ENCODE measurements around the gene ULK1. TPM values are rescaled to one million over a fixed set of nuclear protein-coding genes. Genes with fewer than 3 reads are reported as not detected.
"Not testable (repeated sequence)": the region's sequence is repeated elsewhere in the genome, so short reads cannot be mapped to it uniquely, and the experiment has no call there.

ULK1 gene
- total RNA-seq, 1 donor from 2014 or later = 4.9 TPM

GRCh38 chr12:131871677-131872076 is 22.7 kb upstream of the ULK1 start:
- Mint-ChIP-seq H3K4me3 (no peak overlapping the region), H3K27me3 (ENCODE audit: insufficient read depth, low read depth) (peaks cover 18% of the 10 kb centered on the region), H3K27ac (no peak overlapping the region), H3K9me3 (peaks cover 11% of the 10 kb centered on the region), H3K36me3 (no peaks in the 10 kb centered on the region), H3K4me1 (peaks cover 6% of the 10 kb centered on the region)
- TF ChIP-seq, protein P1, sequence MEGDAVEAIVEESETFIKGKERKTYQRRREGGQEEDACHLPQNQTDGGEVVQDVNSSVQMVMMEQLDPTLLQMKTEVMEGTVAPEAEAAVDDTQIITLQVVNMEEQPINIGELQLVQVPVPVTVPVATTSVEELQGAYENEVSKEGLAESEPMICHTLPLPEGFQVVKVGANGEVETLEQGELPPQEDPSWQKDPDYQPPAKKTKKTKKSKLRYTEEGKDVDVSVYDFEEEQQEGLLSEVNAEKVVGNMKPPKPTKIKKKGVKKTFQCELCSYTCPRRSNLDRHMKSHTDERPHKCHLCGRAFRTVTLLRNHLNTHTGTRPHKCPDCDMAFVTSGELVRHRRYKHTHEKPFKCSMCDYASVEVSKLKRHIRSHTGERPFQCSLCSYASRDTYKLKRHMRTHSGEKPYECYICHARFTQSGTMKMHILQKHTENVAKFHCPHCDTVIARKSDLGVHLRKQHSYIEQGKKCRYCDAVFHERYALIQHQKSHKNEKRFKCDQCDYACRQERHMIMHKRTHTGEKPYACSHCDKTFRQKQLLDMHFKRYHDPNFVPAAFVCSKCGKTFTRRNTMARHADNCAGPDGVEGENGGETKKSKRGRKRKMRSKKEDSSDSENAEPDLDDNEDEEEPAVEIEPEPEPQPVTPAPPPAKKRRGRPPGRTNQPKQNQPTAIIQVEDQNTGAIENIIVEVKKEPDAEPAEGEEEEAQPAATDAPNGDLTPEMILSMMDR (IDR thresholded peaks at IDR 0.05) = no peak
- no peak for TF ChIP-seq EZH2phosphoT487 (IDR thresholded peaks at IDR 0.05)
- no peak for TF ChIP-seq EZH2 (IDR thresholded peaks at IDR 0.05)
- no peaks in the 10 kb centered on the region for H3K27me3 ChIP-seq
- no peak overlapping the region for H3K27ac ChIP-seq
- H3K4me3 ChIP-seq = no peak overlapping the region
- H3K9ac ChIP-seq = no peak overlapping the region
- H3K79me2 ChIP-seq (ENCODE audit: low read depth) = no peaks in the 10 kb centered on the region
- no peaks in the 10 kb centered on the region for H3K4me1 ChIP-seq
- H3K4me2 ChIP-seq = no peak overlapping the region
- no peaks in the 10 kb centered on the region for H3K9me3 ChIP-seq (ENCODE audit: low read depth)
- H3F3A ChIP-seq (ENCODE audit: low read depth) = no peaks in the 10 kb centered on the region
- DNase-seq (ENCODE audit: low spot score) = no peak
- no peak overlapping the region for H2AFZ ChIP-seq (replicated peaks)
- H4K20me1 ChIP-seq (ENCODE audit: low read depth) = no peaks in the 10 kb centered on the region
- no peaks in the 10 kb centered on the region for H3K36me3 ChIP-seq

GRCh38 chr12:131872154-131873051 is 22.0 kb upstream of the ULK1 start:
- Mint-ChIP-seq H3K9me3 (peaks cover 11% of the 10 kb centered on the region), H3K36me3 (no peaks in the 10 kb centered on the region), H3K4me1 (peaks cover 6% of the 10 kb centered on the region), H3K4me3 (no peak overlapping the region), H3K27ac (no peak overlapping the region), H3K27me3 (ENCODE audit: insufficient read depth, low read depth) (peaks cover 16% of the 10 kb centered on the region)
- TF ChIP-seq, protein P1 (IDR thresholded peaks at IDR 0.05) = no peak
- TF ChIP-seq EZH2phosphoT487 (IDR thresholded peaks at IDR 0.05) (no peak), EZH2 (IDR thresholded peaks at IDR 0.05) (no peak)
- Histone ChIP-seq H3K4me2 (no peak overlapping the region), H2AFZ (replicated peaks) (no peak overlapping the region), H3K9me3 (ENCODE audit: low read depth) (no peaks in the 10 kb centered on the region), H3K4me1 (peaks cover under 1% of the 10 kb centered on the region), H3K27me3 (no peaks in the 10 kb centered on the region), H3K9ac (no peak overlapping the region), H4K20me1 (ENCODE audit: low read depth) (no peaks in the 10 kb centered on the region), H3K27ac (no peak overlapping the region), H3F3A (ENCODE audit: low read depth) (peaks cover under 1% of the 10 kb centered on the region), H3K79me2 (ENCODE audit: low read depth) (no peaks in the 10 kb centered on the region), H3K4me3 (no peak overlapping the region), H3K36me3 (no peaks in the 10 kb centered on the region)
- no peak for DNase-seq (ENCODE audit: low spot score)

DNA sequence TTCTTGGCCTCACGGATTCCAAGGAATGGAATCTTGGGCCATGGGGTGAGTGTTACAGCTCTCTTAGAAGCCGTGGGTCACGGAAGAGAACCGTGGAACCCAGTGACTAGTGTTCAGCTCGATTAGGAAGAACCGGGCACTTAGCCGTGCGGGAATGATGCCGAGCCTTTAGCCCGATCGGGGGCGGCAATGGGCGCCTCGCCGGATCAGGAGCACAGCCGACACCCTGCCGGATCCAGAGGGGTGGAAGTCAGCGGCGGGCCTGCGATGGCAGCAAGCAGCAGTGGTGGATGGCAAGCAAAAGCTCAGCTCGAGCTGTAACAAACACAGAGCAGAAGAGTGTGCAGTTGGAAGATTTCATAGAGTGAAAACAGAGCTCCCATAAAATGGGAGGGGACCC is 21.1 kb upstream of the ULK1 start:
- Histone ChIP-seq H3K4me2 (no peak overlapping the region), H3K27me3 (no peaks in the 10 kb centered on the region), H3F3A (ENCODE audit: low read depth) (peaks cover 9% of the 10 kb centered on the region), H4K20me1 (ENCODE audit: low read depth) (no peaks in the 10 kb centered on the region), H3K9me3 (ENCODE audit: low read depth) (no peaks in the 10 kb centered on the region), H3K9ac (no peak overlapping the region), H3K27ac (no peak overlapping the region), H3K4me3 (no peak overlapping the region), H3K36me3 (no peaks in the 10 kb centered on the region), H3K4me1 (peaks cover 9% of the 10 kb centered on the region), H2AFZ (replicated peaks) (no peak overlapping the region), H3K79me2 (ENCODE audit: low read depth) (no peaks in the 10 kb centered on the region)
- Mint-ChIP-seq H3K36me3 (no peaks in the 10 kb centered on the region), H3K9me3 (peaks cover 11% of the 10 kb centered on the region), H3K27ac (no peak overlapping the region), H3K27me3 (ENCODE audit: insufficient read depth, low read depth) (peaks cover 11% of the 10 kb centered on the region), H3K4me1 (peaks cover 8% of the 10 kb centered on the region), H3K4me3 (no peak overlapping the region)
- no peak for DNase-seq (ENCODE audit: low spot score)
- TF ChIP-seq, protein P1 (IDR thresholded peaks at IDR 0.05) = no peak
- TF ChIP-seq EZH2phosphoT487 (IDR thresholded peaks at IDR 0.05) (no peak), EZH2 (IDR thresholded peaks at IDR 0.05) (no peak)

DNA sequence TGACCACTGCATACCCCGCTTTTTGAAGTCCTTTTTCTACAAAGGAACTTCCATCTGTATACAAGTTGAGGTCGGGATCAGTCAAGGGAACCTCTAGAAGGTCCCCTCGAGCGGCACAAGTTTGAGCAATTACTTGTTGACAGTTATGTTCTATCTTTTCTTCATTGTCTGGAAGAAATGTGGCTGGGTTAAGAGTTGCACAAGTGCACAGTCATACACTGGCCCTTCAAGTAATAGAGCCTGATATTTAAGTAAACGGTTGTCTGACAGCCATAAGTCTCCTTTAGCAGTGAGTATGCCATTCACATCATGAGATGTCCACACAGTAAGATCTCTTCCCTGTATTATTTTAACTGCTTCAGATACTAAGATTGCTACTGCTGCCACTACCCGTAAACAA is 19.4 kb upstream of the ULK1 start:
- Histone ChIP-seq H3F3A (ENCODE audit: low read depth) (peaks cover 25% of the 10 kb centered on the region), H3K4me1 (peaks cover 26% of the 10 kb centered on the region)
- DNase-seq (ENCODE audit: low spot score); H3K9ac ChIP-seq; H4K20me1 ChIP-seq (ENCODE audit: low read depth); H3K27ac Mint-ChIP-seq; H3K27ac ChIP-seq; H3K4me3 Mint-ChIP-seq; H3K27me3 ChIP-seq; H3K9me3 ChIP-seq (ENCODE audit: low read depth); H3K36me3 Mint-ChIP-seq; H3K36me3 ChIP-seq; H3K79me2 ChIP-seq (ENCODE audit: low read depth); H3K4me2 ChIP-seq; H2AFZ ChIP-seq (replicated peaks); H3K27me3 Mint-ChIP-seq (ENCODE audit: insufficient read depth, low read depth); H3K4me3 ChIP-seq: not testable (repeated sequence)
- peaks cover 11% of the 10 kb centered on the region for H3K9me3 Mint-ChIP-seq
- peaks cover 16% of the 10 kb centered on the region for H3K4me1 Mint-ChIP-seq

DNA sequence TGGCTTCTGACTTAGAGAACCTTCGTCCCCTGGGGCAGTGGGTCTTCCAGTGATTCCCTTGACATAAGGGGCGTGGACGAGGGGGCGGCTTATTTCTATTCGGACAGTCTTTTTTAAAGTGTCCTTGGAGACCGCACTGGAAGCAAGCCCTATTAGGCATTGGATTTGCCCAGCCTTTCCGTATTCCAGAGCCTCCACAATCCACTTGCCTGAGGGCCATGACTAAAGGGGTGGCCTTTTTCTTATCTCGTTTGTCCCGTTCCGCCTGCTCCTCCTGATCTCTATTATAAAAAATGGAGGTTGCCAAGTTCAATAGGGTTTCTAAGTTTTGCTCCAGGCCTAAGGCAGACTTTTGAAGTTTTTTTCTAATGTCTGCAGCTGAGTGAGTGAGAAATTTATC is 17.2 kb upstream of the ULK1 start:
- peaks cover 13% of the 10 kb centered on the region for H3K27me3 Mint-ChIP-seq (ENCODE audit: insufficient read depth, low read depth)
- not testable (repeated sequence) for H3K4me3 Mint-ChIP-seq; H3K4me3 ChIP-seq; H3K27ac ChIP-seq; DNase-seq (ENCODE audit: low spot score); H3K9ac ChIP-seq; H3K79me2 ChIP-seq (ENCODE audit: low read depth); H3K36me3 Mint-ChIP-seq; H4K20me1 ChIP-seq (ENCODE audit: low read depth); H3K27me3 ChIP-seq; H3K9me3 ChIP-seq (ENCODE audit: low read depth); H3K4me2 ChIP-seq; H2AFZ ChIP-seq (replicated peaks); H3K27ac Mint-ChIP-seq; H3K36me3 ChIP-seq
- H3F3A ChIP-seq (ENCODE audit: low read depth) = peaks cover 25% of the 10 kb centered on the region
- H3K4me1 ChIP-seq = peaks cover 30% of the 10 kb centered on the region
- H3K9me3 Mint-ChIP-seq = peaks cover 11% of the 10 kb centered on the region
- H3K4me1 Mint-ChIP-seq = peaks cover 15% of the 10 kb centered on the region
